Gastroesophageal sphincter (tissue), 4 donors: ENCODE measurements around the gene LAMA2. TPM values are rescaled to one million over a fixed set of nuclear protein-coding genes. Genes with fewer than 3 reads are reported as not detected.

Experiments used
- ATAC-seq: fragments of 150-250 bp; one replicate; pipeline ENCODE4 v1.9.1; 2016; ENCODE audit warnings: mild to moderate bottlenecking, moderate library complexity
- H3K27ac ChIP-seq, 4 donors: fragments of 200-600 bp; sonication (generic) in 3 of 4; 1 replicate in 3 of 4; 2 replicates in 1 of 4; pipeline ENCODE4 v1.5.1; 2016 to 2019
- H3K27me3 ChIP-seq: fragments of 200-600 bp; sonication (generic); one replicate; pipeline ENCODE4 v1.5.1; 2019
- H3K36me3 ChIP-seq, 2 donors: fragments of 200-600 bp; sonication (generic); one replicate each; pipeline ENCODE4 v1.5.1; 2019; ENCODE audit warnings: control low read depth in 1 of 2
- H3K4me1 ChIP-seq, 3 donors: fragments of 200-600 bp; sonication (generic); 1 replicate in 2 of 3; 2 replicates in 1 of 3; pipeline ENCODE4 v1.5.1; 2016 to 2019; ENCODE audit warnings: control low read depth in 2 of 3
- H3K4me3 ChIP-seq, 2 donors: fragments of 200-600 bp; sonication (generic); one replicate each; pipeline ENCODE4 v1.5.1; 2019; ENCODE audit warnings: mild to moderate bottlenecking in 1 of 2, moderate library complexity in 1 of 2
- H3K9me3 ChIP-seq, 3 donors: fragments of 200-600 bp; sonication (generic); one replicate each; pipeline ENCODE4 v1.5.1; 2017 to 2019; ENCODE audit warnings: control low read depth in 2 of 3
- CTCF ChIP-seq, 4 experiments: fragments of 200-600 bp in 2 of 4; fragments of 450-650 bp in 2 of 4; sonication (generic) in 1 of 4; IDR thresholded peaks; one replicate each; pipeline ENCODE4 v1.5.1; 2017 to 2019; ENCODE audit warnings: antibody characterized with exemption in 4 of 4, mild to moderate bottlenecking in 2 of 4, moderate library complexity in 2 of 4
- EP300 ChIP-seq: sonication (generic); formaldehyde crosslinking; IDR thresholded peaks from one replicate; pipeline ENCODE4 v1.6.1; 2017; ENCODE audit warnings: antibody characterized with exemption, mild to moderate bottlenecking
- POLR2A ChIP-seq, 2 donors: fragments of 450-650 bp; IDR thresholded peaks; one replicate each; pipeline ENCODE4 v1.6.1; 2017; ENCODE audit warnings: antibody characterized with exemption in 2 of 2, mild to moderate bottlenecking in 2 of 2, moderate library complexity in 1 of 2
- POLR2AphosphoS5 ChIP-seq: sonication (generic); formaldehyde crosslinking; IDR thresholded peaks from one replicate; pipeline ENCODE4 v1.6.1; 2017; ENCODE audit warnings: antibody characterized with exemption
- WGBS, 2 donors: methylation state at CpG; one replicate each; pipeline ENCODE4 v1.1.5; 2018; ENCODE audit warnings: low coverage in 1 of 2; 5-methylcytosine and 5-hydroxymethylcytosine counted together
- total RNA-seq, 4 donors: library from RNA; depleted of rRNA; stranded (reverse); fragments of >200 nt; gene quantifications; one replicate each; pipeline ENCODE4 v1.1.0, GENCODE V29; 2016

Gene LAMA2
- total RNA-seq, 4 donors from 2014 or later = 103 to 199 (median 153) TPM

- H3K4me1 ChIP-seq = peaks cover 0 to 25% (median 7%) of the 10 kb centered on the region in 3 donors
- ATAC-seq = peak; percentile 89
- no peak overlapping the region for H3K4me3 ChIP-seq
- no peaks in the 10 kb centered on the region for H3K27me3 ChIP-seq
- 46 to 52% methylated on average over 3 of the region's 3 CpGs for WGBS, 2 donors
- H3K36me3 ChIP-seq = no peaks in the 10 kb centered on the region
- peak overlapping the region in 3 of 4 donors; percentile 66 to 80 (median 69) for H3K27ac ChIP-seq
- TF ChIP-seq POLR2A (IDR thresholded peaks at IDR 0.05) = no peak
- peak; percentile 67 for TF ChIP-seq POLR2AphosphoS5
- no peaks in the 10 kb centered on the region for H3K9me3 ChIP-seq
Observed at GRCh38 chr6:129130959-129131681, 248.2 kb downstream of the LAMA2 start.

- Histone ChIP-seq H3K36me3 (no peaks in the 10 kb centered on the region), H3K9me3 (no peaks in the 10 kb centered on the region), H3K4me3 (no peak overlapping the region), H3K27me3 (no peaks in the 10 kb centered on the region), H3K4me1 (peaks cover 0 to 25% (median 7%) of the 10 kb centered on the region in 3 donors), H3K27ac (peak overlapping the region in 3 of 4 donors; percentile 69 to 80 (median 78))
- peak; percentile 60 for ATAC-seq
- 43 to 62% methylated on average over 5 of the region's 5 CpGs for WGBS, 2 donors
- TF ChIP-seq POLR2A (IDR thresholded peaks at IDR 0.05) (no peak), POLR2AphosphoS5 (peak; percentile 53)
Observed at GRCh38 chr6:129133770-129134192, 250.8 kb downstream of the LAMA2 start.

GRCh38 chr6:129134535-129134934 is 251.6 kb downstream of the LAMA2 start:
- no peak for ATAC-seq
- TF ChIP-seq EP300 (no peak), POLR2AphosphoS5 (no peak), POLR2A (IDR thresholded peaks at IDR 0.05) (no peak), CTCF (IDR thresholded peaks at IDR 0.05) (no peak)
- Histone ChIP-seq H3K27ac (peak overlapping the region; percentile 66 to 80 (median 74)), H3K4me1 (peaks cover 0 to 26% (median 10%) of the 10 kb centered on the region in 3 donors), H3K4me3 (no peak overlapping the region), H3K9me3 (no peaks in the 10 kb centered on the region), H3K36me3 (no peaks in the 10 kb centered on the region), H3K27me3 (no peaks in the 10 kb centered on the region)

GRCh38 chr6:129135451-129135850 is 252.5 kb downstream of the LAMA2 start:
- TF ChIP-seq POLR2AphosphoS5 = no peak
- no peak for TF ChIP-seq EP300
- TF ChIP-seq CTCF (IDR thresholded peaks at IDR 0.05) = no peak
- no peak for TF ChIP-seq POLR2A (IDR thresholded peaks at IDR 0.05)
- no peak for ATAC-seq
- peaks cover 0 to 28% (median 12%) of the 10 kb centered on the region in 3 donors for H3K4me1 ChIP-seq
- no peaks in the 10 kb centered on the region for H3K27me3 ChIP-seq
- no peaks in the 10 kb centered on the region for H3K9me3 ChIP-seq
- peak overlapping the region in 3 of 4 donors; percentile 69 to 80 (median 78) for H3K27ac ChIP-seq
- no peaks in the 10 kb centered on the region for H3K36me3 ChIP-seq
- H3K4me3 ChIP-seq = no peak overlapping the region
- 31 to 63% methylated on average over 1 of the region's 1 CpG for WGBS, 2 donors

GRCh38 chr6:129136751-129137150 is 253.8 kb downstream of the LAMA2 start:
- peak overlapping the region in 3 of 4 donors; percentile 20 to 80 (median 69) for H3K27ac ChIP-seq
- H3K36me3 ChIP-seq = no peaks in the 10 kb centered on the region
- no peak overlapping the region for H3K4me3 ChIP-seq
- 78 to 99% methylated on average over 2 to 4 of the region's 4 CpGs for WGBS, 2 donors
- ATAC-seq = no peak
- H3K4me1 ChIP-seq = peaks cover 0 to 38% (median 12%) of the 10 kb centered on the region in 3 donors
- H3K9me3 ChIP-seq = no peaks in the 10 kb centered on the region
- TF ChIP-seq EP300 (no peak), CTCF (IDR thresholded peaks at IDR 0.05) (no peak), POLR2AphosphoS5 (no peak), POLR2A (IDR thresholded peaks at IDR 0.05) (no peak)
- H3K27me3 ChIP-seq = no peaks in the 10 kb centered on the region
